ENCODE data around the gene HMGB1. TPM values are rescaled to one million over a fixed set of nuclear protein-coding genes. Genes with fewer than 3 reads are reported as not detected.

The HMGB1 gene
- total and polyA plus RNA-seq, 2 of the 13 experiments (the other 11 are each of a cell fraction or from before 2014, with no cell fraction given), result 115 to 584 TPM

DNA sequence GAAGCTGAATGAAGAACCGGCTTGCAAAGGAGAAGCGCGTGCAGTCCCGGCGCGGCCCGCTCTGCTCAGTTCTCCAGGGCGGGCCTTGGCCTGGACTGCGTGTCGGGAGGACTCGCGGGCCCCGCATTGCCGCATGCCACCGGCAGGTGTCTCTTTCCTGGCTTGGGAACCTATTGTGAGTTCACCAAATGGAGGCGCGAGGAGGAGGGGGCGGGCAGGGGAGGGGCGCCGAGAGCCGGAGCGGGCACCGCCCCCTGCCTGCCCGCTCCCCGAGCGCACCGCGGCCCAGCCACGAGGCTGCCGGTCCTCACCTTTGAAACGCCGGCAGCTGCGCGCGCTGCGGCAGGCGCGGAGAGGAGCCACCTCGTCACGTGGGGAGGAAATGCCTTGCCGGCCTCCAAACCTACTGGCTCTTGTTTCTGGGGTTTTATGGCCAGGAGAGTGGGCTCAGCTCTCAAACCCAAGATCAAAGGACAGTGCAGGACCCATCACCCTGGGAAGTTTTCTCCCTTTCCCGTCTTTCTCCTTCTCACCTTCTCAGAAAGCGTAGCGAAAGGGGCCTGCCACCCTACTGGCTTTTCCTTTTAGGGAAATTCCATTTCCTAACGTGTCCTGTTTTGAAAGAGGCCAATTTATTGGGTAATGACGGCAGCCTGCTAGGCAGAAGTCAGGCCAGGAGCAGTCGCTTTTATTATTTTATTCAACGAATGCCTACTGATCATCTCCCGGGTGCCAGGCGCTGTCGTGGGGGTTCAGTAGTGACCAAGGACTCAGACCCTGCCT lies 57.2 kb downstream of the HMGB1 start (continued):
- no peak for TF ChIP-seq ZSCAN29 (CRISPR knock-in tag; conservative IDR thresholded peaks at IDR 0.05)
- no peak for TF ChIP-seq ZNF318 (CRISPR knock-in tag; IDR thresholded peaks at IDR 0.05)
- TF ChIP-seq SRSF1 (optimal IDR thresholded peaks at IDR 0.05; ENCODE audit: low read depth, low read length), result no peak
- peak; percentile 57; the same call in 1 of the 2 replicates for TF ChIP-seq MTA1 (CRISPR knock-in tag; IDR thresholded peaks at IDR 0.05; ENCODE audit: borderline replicate concordance)
- no peak for TF ChIP-seq ZNF83 (CRISPR knock-in tag; IDR thresholded peaks at IDR 0.05; ENCODE audit: borderline replicate concordance)
- no peak for TF ChIP-seq ZEB1 (IDR thresholded peaks at IDR 0.05; ENCODE audit: insufficient replicate concordance, low read depth)
- TF ChIP-seq ZNF766 (CRISPR knock-in tag; IDR thresholded peaks at IDR 0.05; ENCODE audit: borderline replicate concordance), result peak; percentile 82; the same call in 1 of the 2 replicates
- TF ChIP-seq RELA (CRISPR knock-in tag; IDR thresholded peaks at IDR 0.05), result no peak
- TF ChIP-seq THRA (CRISPR knock-in tag; IDR thresholded peaks at IDR 0.05; ENCODE audit: borderline replicate concordance), result 0 out of 2 replicates have a peak, but pooled peaks have one; percentile 41
- 0 out of 2 replicates have a peak, but pooled peaks have one; percentile 37 for TF ChIP-seq DMTF1 (CRISPR knock-in tag; IDR thresholded peaks at IDR 0.05)
- peak; percentile 76 for TF ChIP-seq ZFY (CRISPR knock-in tag; IDR thresholded peaks at IDR 0.05)
- no peak for TF ChIP-seq AGO1 (IDR thresholded peaks at IDR 0.05; ENCODE audit: low read depth, low read length, poor library complexity, severe bottlenecking)
- peak; percentile 36; the same call in 1 of the 2 replicates for TF ChIP-seq RAD51 (IDR thresholded peaks at IDR 0.05; ENCODE audit: borderline replicate concordance)
- TF ChIP-seq ZNF747 (CRISPR knock-in tag; IDR thresholded peaks at IDR 0.05; ENCODE audit: borderline replicate concordance), result 0 out of 2 replicates have a peak, but pooled peaks have one; percentile 42
- TF ChIP-seq THAP8 (CRISPR knock-in tag; IDR thresholded peaks at IDR 0.05; ENCODE audit: borderline replicate concordance), result no peak; the same call in 1 of the 2 replicates

Data from HepG2 (cell line).